ENCODE results near the gene TH. TPM values are rescaled to one million over a fixed set of nuclear protein-coding genes. Genes with fewer than 3 reads are reported as not detected.

Gene TH
- total and polyA plus RNA-seq, 2 donors (not counting 1 experiment from before 2014, with no cell fraction given) = not detected

GRCh38 chr11:2203440-2204259 is 32.0 kb upstream of the TH start:
- intact Hi-C loops (cut with micrococcal nuclease) = no loop called here
- no peak overlapping the region for H3K9ac ChIP-seq (ENCODE audit: low read length)
- Mint-ChIP-seq H3K4me1 (no peaks in the 10 kb centered on the region), H3K27ac (no peak overlapping the region), H3K27me3 (peaks cover 9% of the 10 kb centered on the region), H3K9me3 (ENCODE audit: insufficient read depth) (peaks cover 2% of the 10 kb centered on the region), H3K4me3 (no peak overlapping the region)
- H3K79me2 ChIP-seq (ENCODE audit: control insufficient read depth, insufficient read depth, low read length) = no peaks in the 10 kb centered on the region
- no peaks in the 10 kb centered on the region for H3K27me3 ChIP-seq (replicated peaks in 1 of 4; ENCODE audit: control extremely low read depth in 1 of 4, control insufficient read depth in 3 of 4, insufficient read depth in 4 of 4, low read length in 3 of 4)
- H3K36me3 ChIP-seq (replicated peaks in 1 of 2; ENCODE audit: control extremely low read depth in 1 of 2, control insufficient read depth in 1 of 2, extremely low read depth in 1 of 2, insufficient read depth in 2 of 2, low read length in 1 of 2) = no peaks in the 10 kb centered on the region
- H3K27ac ChIP-seq (ENCODE audit: low read length in 2 of 2) = no peak overlapping the region
- no peak overlapping the region for H3K4me3 ChIP-seq (ENCODE audit: control extremely low read depth in 1 of 5, extremely low read depth in 1 of 5, insufficient read depth in 1 of 5, low read depth in 2 of 5, low read length in 4 of 5)
- no peak for TF ChIP-seq EZH2 (IDR thresholded peaks at IDR 0.05; ENCODE audit: borderline replicate concordance, insufficient read depth, low read depth, low read length, poor library complexity, severe bottlenecking)
- TF ChIP-seq, protein P1, sequence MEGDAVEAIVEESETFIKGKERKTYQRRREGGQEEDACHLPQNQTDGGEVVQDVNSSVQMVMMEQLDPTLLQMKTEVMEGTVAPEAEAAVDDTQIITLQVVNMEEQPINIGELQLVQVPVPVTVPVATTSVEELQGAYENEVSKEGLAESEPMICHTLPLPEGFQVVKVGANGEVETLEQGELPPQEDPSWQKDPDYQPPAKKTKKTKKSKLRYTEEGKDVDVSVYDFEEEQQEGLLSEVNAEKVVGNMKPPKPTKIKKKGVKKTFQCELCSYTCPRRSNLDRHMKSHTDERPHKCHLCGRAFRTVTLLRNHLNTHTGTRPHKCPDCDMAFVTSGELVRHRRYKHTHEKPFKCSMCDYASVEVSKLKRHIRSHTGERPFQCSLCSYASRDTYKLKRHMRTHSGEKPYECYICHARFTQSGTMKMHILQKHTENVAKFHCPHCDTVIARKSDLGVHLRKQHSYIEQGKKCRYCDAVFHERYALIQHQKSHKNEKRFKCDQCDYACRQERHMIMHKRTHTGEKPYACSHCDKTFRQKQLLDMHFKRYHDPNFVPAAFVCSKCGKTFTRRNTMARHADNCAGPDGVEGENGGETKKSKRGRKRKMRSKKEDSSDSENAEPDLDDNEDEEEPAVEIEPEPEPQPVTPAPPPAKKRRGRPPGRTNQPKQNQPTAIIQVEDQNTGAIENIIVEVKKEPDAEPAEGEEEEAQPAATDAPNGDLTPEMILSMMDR (IDR thresholded peaks at IDR 0.05) = no peak
- DNase-seq (no peak), ATAC-seq (ENCODE audit: low read depth) (no peak)
- no peaks in the 10 kb centered on the region for H4K20me1 ChIP-seq (ENCODE audit: control insufficient read depth, insufficient read depth, low read length, poor library complexity, severe bottlenecking)
- no peak overlapping the region for H3K4me2 ChIP-seq (replicated peaks; ENCODE audit: low read depth, low read length, poor library complexity, severe bottlenecking)
- H2AFZ ChIP-seq (ENCODE audit: insufficient read depth, low read depth, low read length, poor library complexity, severe bottlenecking) = no peak overlapping the region
- WGBS (ENCODE audit: insufficient coverage) = 91% methylated on average over 18 of the region's 23 CpGs
- H3K4me1 ChIP-seq (ENCODE audit: control insufficient read depth in 2 of 2, insufficient read depth in 2 of 2, low read length in 2 of 2) = no peaks in the 10 kb centered on the region
- H3K9me3 ChIP-seq (ENCODE audit: control extremely low read depth in 1 of 3, control insufficient read depth in 2 of 3, insufficient read depth in 1 of 3, low read length in 2 of 3) = peaks cover 0 to 12% (median 0%) of the 10 kb centered on the region in 3 donors
- ChIA-PET CTCF (interaction anchor here (2.1 to 7.3 kb wide), 2 partner anchors 102 to 216 kb away, joined by 8 to 95 read pairs; no protein-coding TSS in a partner anchor), POLR2A (no interaction called here)

DNA sequence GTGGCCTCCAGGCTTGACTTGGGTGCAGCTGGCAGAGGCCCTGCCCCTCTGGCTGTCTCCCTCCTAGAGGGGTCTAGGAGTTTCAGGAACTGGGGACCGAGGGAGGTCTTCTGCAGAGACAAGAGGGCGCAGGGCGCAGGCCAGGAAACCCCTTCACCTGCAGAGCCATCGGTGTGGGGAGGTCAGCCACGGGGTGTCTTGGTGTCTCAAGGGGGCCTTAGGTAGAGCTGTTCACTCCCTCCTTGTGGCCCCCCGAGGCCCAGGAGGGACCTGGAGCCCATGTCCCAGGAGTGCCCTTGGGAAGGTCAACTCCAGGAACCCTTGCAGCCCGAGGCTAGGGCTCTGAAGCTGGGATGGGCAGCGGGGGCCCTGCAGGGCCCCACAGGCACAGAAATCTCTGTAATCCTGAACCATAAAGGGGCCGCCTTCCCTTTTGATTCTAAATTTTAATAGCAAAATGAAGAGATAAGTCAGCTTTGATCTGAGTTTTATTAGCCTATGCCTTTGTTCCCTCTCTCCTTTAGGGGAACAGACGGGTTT is 31.4 kb upstream of the TH start:
- H3K27ac Mint-ChIP-seq = no peak overlapping the region
- H3K27me3 ChIP-seq (replicated peaks in 1 of 4; ENCODE audit: control extremely low read depth in 1 of 4, control insufficient read depth in 3 of 4, insufficient read depth in 4 of 4, low read length in 3 of 4) = no peaks in the 10 kb centered on the region
- no peak overlapping the region for H3K27ac ChIP-seq (ENCODE audit: low read length in 2 of 2)
- no peak for ATAC-seq (ENCODE audit: low read depth)
- H3K4me2 ChIP-seq (replicated peaks; ENCODE audit: low read depth, low read length, poor library complexity, severe bottlenecking) = no peak overlapping the region
- H2AFZ ChIP-seq (ENCODE audit: insufficient read depth, low read depth, low read length, poor library complexity, severe bottlenecking) = no peak overlapping the region
- no peaks in the 10 kb centered on the region for H3K4me1 Mint-ChIP-seq
- H3K79me2 ChIP-seq (ENCODE audit: control insufficient read depth, insufficient read depth, low read length) = no peaks in the 10 kb centered on the region
- intact Hi-C loops (cut with micrococcal nuclease) = no loop called here
- no peak overlapping the region for H3K4me3 ChIP-seq (ENCODE audit: control extremely low read depth in 1 of 5, extremely low read depth in 1 of 5, insufficient read depth in 1 of 5, low read depth in 2 of 5, low read length in 4 of 5)
- peaks cover 0 to 12% (median 0%) of the 10 kb centered on the region in 3 donors for H3K9me3 ChIP-seq (ENCODE audit: control extremely low read depth in 1 of 3, control insufficient read depth in 2 of 3, insufficient read depth in 1 of 3, low read length in 2 of 3)
- H3K9me3 Mint-ChIP-seq (ENCODE audit: insufficient read depth) = peaks cover 2% of the 10 kb centered on the region
- WGBS (ENCODE audit: insufficient coverage) = 78% methylated on average over 8 of the region's 10 CpGs
- no peaks in the 10 kb centered on the region for H4K20me1 ChIP-seq (ENCODE audit: control insufficient read depth, insufficient read depth, low read length, poor library complexity, severe bottlenecking)
- H3K27me3 Mint-ChIP-seq = peaks cover 5% of the 10 kb centered on the region
- H3K9ac ChIP-seq (ENCODE audit: low read length) = no peak overlapping the region
- no peaks in the 10 kb centered on the region for H3K36me3 ChIP-seq (replicated peaks in 1 of 2; ENCODE audit: control extremely low read depth in 1 of 2, control insufficient read depth in 1 of 2, extremely low read depth in 1 of 2, insufficient read depth in 2 of 2, low read length in 1 of 2)
- no peak for DNase-seq
- ChIA-PET POLR2A (no interaction called here), CTCF (interaction anchor here (2.1 to 7.3 kb wide), 2 partner anchors 102 to 217 kb away, joined by 8 to 95 read pairs; no protein-coding TSS in a partner anchor)
- no peak overlapping the region for H3K4me3 Mint-ChIP-seq
- no peaks in the 10 kb centered on the region for H3K4me1 ChIP-seq (ENCODE audit: control insufficient read depth in 2 of 2, insufficient read depth in 2 of 2, low read length in 2 of 2)
- TF ChIP-seq EZH2 (IDR thresholded peaks at IDR 0.05; ENCODE audit: borderline replicate concordance, insufficient read depth, low read depth, low read length, poor library complexity, severe bottlenecking) = no peak
- TF ChIP-seq, protein P1 (IDR thresholded peaks at IDR 0.05) = no peak
